Liver (tissue), 9 donors: Measurements from ENCODE around the gene GRID1. TPM values are rescaled to one million over a fixed set of nuclear protein-coding genes. Genes with fewer than 3 reads are reported as not detected.
A peak's percentile ranks its signal among the peaks of the same experiment; 100 is the strongest.

ENCODE experiments used
- DNase-seq: peaks from one replicate; pipeline ENCODE4 v3.0.0-alpha.2; 2017; ENCODE audit warnings: low spot score
- H3K27ac ChIP-seq, 2 donors: one replicate each; pipeline ENCODE4 v1.7.0; 2013; ENCODE audit warnings: inconsistent platforms in 2 of 2, low read length in 2 of 2, control low read depth in 1 of 2, low read depth in 1 of 2, mild to moderate bottlenecking in 1 of 2
- H3K27me3 ChIP-seq, 4 donors: one replicate each; pipeline versions ENCODE4 v1.6.1 to v1.7.0; 2013; ENCODE audit warnings: low read length in 3 of 4, inconsistent platforms in 1 of 4, mild to moderate bottlenecking in 1 of 4, moderate library complexity in 1 of 4; ENCODE audit not compliant: control insufficient read depth in 4 of 4, insufficient read depth in 4 of 4
- H3K36me3 ChIP-seq, 4 donors: one replicate each; pipeline versions ENCODE4 v1.6.1 to v1.7.0; 2013; ENCODE audit warnings: low read length in 3 of 4, mild to moderate bottlenecking in 3 of 4, low read depth in 1 of 4, moderate library complexity in 1 of 4; ENCODE audit not compliant: control insufficient read depth in 4 of 4, insufficient read depth in 3 of 4
- H3K4me1 ChIP-seq, 4 donors: one replicate each; pipeline versions ENCODE4 v1.6.1 to v1.7.0; 2013; ENCODE audit warnings: low read length in 3 of 4, mild to moderate bottlenecking in 3 of 4, moderate library complexity in 1 of 4; ENCODE audit not compliant: control insufficient read depth in 4 of 4, insufficient read depth in 4 of 4
- H3K4me3 ChIP-seq, 3 donors: one replicate each; pipeline versions ENCODE4 v1.6.1 to v1.7.0; 2013; ENCODE audit warnings: low read length in 3 of 3, control low read depth in 1 of 3, low read depth in 1 of 3, mild to moderate bottlenecking in 1 of 3
- H3K9ac ChIP-seq, 2 donors: one replicate each; pipeline ENCODE4 v1.7.0; 2013; ENCODE audit warnings: low read length in 2 of 2, mild to moderate bottlenecking in 2 of 2, moderate library complexity in 2 of 2, control low read depth in 1 of 2, low read depth in 1 of 2
- H3K9me3 ChIP-seq, 4 donors: one replicate each; pipeline versions ENCODE4 v1.6.1 to v1.7.0; 2013; ENCODE audit warnings: low read length in 3 of 4; ENCODE audit not compliant: control insufficient read depth in 4 of 4
- ATF3 ChIP-seq: IDR thresholded peaks from 2 replicates; pipeline ENCODE4 v1.6.1; 2016; ENCODE audit warnings: antibody characterized with exemption
- CTCF ChIP-seq: fragments of 150-350 bp; IDR thresholded peaks from 2 replicates; pipeline ENCODE4 v1.5.1; 2017; ENCODE audit warnings: improper control_type of control experiment, low read depth, low read length; ENCODE audit not compliant: missing input control
- EGR1 ChIP-seq, 2 donors: IDR thresholded peaks; 2 replicates each; pipeline ENCODE4 v1.6.1; 2016 to 2018; ENCODE audit warnings: antibody characterized with exemption in 2 of 2, low read depth in 2 of 2
- FOXA2 ChIP-seq: IDR thresholded peaks from 2 replicates; pipeline ENCODE4 v1.6.1; 2016; ENCODE audit warnings: antibody characterized with exemption
- GABPA ChIP-seq, 2 donors: IDR thresholded peaks in 1 of 2; conservative IDR thresholded peaks in 1 of 2; 2 replicates each; pipeline ENCODE4 v1.6.1; 2016; ENCODE audit warnings: antibody characterized with exemption in 2 of 2, mild to moderate bottlenecking in 1 of 2, moderate library complexity in 1 of 2
- HNF4A ChIP-seq, 2 donors: conservative IDR thresholded peaks; 2 replicates each; pipeline ENCODE4 v1.6.1; 2016; ENCODE audit warnings: antibody characterized with exemption in 2 of 2, mild to moderate bottlenecking in 2 of 2
- MAX ChIP-seq: IDR thresholded peaks from 2 replicates; pipeline ENCODE4 v1.6.1; 2016; ENCODE audit warnings: antibody characterized with exemption
- REST ChIP-seq: IDR thresholded peaks from 2 replicates; pipeline ENCODE4 v1.6.1; 2016; ENCODE audit warnings: antibody characterized with exemption, mild to moderate bottlenecking
- RXRA ChIP-seq, 2 donors: IDR thresholded peaks; 2 replicates each; pipeline ENCODE4 v1.6.1; 2017 to 2018; ENCODE audit warnings: antibody characterized with exemption in 2 of 2, mild to moderate bottlenecking in 1 of 2
- SP1 ChIP-seq: IDR thresholded peaks from 2 replicates; pipeline ENCODE4 v1.6.1; 2018; ENCODE audit warnings: antibody characterized with exemption, mild to moderate bottlenecking
- ZBTB33 ChIP-seq: IDR thresholded peaks from 2 replicates; pipeline ENCODE4 v1.6.1; 2016; ENCODE audit warnings: antibody characterized with exemption
- WGBS: extraction: QIAGEN DNeasy Blood & Tissue Kit; methylation state at CpG from one replicate; pipeline ENCODE4 v1.1.7; 2013; 5-methylcytosine and 5-hydroxymethylcytosine counted together
- polyA plus RNA-seq, 2 donors: library from polyadenylated mRNA; stranded (reverse) in 1 of 2; unstranded in 1 of 2; fragments of 200-250 nt in 1 of 2; fragments of >200 nt in 1 of 2; fragmentation: Nextera tagmentation in 1 of 2; extraction: Ambion mirVana in 1 of 2; gene quantifications; one replicate each; pipeline versions ENCODE4 v1.2.1 to v1.2.3, GENCODE V29; 2013 to 2015
- total RNA-seq, 2 donors: library from RNA; depleted of rRNA; stranded (reverse); fragments of >200 nt; gene quantifications; one replicate each; pipeline ENCODE4 v1.2.3, GENCODE V29; 2014
- donor health status: healthy.
- donor health status: healthy.
- donor health status: healthy.
- donor health status: healthy.
- donor health status: healthy.

The GRID1 gene
- total and polyA plus RNA-seq, 4 donors: 0.09 to 0.17 (median 0.14) TPM; not detected in 1

GRCh38 chr10:85651497-85651882 is 715.1 kb downstream of the GRID1 start:
- H3K36me3 ChIP-seq: no peaks in the 10 kb centered on the region
- H3K27me3 ChIP-seq: no peaks in the 10 kb centered on the region
- no peak overlapping the region for H3K27ac ChIP-seq
- H3K9me3 ChIP-seq: no peaks in the 10 kb centered on the region
- 67% methylated on average over 2 of the region's 2 CpGs for WGBS
- no peaks in the 10 kb centered on the region for H3K4me1 ChIP-seq
- H3K4me3 ChIP-seq: no peak overlapping the region
- no peak for DNase-seq
- TF ChIP-seq ZBTB33 (no peak), REST (no peak), RXRA (IDR thresholded peaks at IDR 0.05) (peak in 1 of 2 donors; percentile 61)
- H3K9ac ChIP-seq: no peak overlapping the region

- DNase-seq: no peak
- Histone ChIP-seq H3K27me3 (no peaks in the 10 kb centered on the region), H3K4me1 (no peaks in the 10 kb centered on the region), H3K9ac (no peak overlapping the region), H3K9me3 (no peaks in the 10 kb centered on the region), H3K27ac (no peak overlapping the region), H3K4me3 (no peak overlapping the region), H3K36me3 (no peaks in the 10 kb centered on the region)
- TF ChIP-seq FOXA2 (no peak), MAX (no peak), CTCF (no peak), RXRA (IDR thresholded peaks at IDR 0.05) (no peak), ATF3 (no peak)
- WGBS: 79% methylated on average over 1 of the region's 1 CpG
Measured at GRCh38 chr10:85650791-85651496, 715.7 kb downstream of the GRID1 start.

GRCh38 chr10:85649461-85649860 is 717.1 kb downstream of the GRID1 start:
- Histone ChIP-seq H3K36me3 (no peaks in the 10 kb centered on the region), H3K27ac (no peak overlapping the region), H3K27me3 (no peaks in the 10 kb centered on the region), H3K4me3 (no peak overlapping the region), H3K9me3 (no peaks in the 10 kb centered on the region), H3K4me1 (no peaks in the 10 kb centered on the region), H3K9ac (no peak overlapping the region)
- DNase-seq: no peak
- WGBS: 70% methylated on average over 4 of the region's 4 CpGs
- TF ChIP-seq SP1: no peak
- no peak for TF ChIP-seq EGR1 (IDR thresholded peaks at IDR 0.05; ENCODE audit: low read depth in 2 of 2)
- no peak for TF ChIP-seq MAX
- no peak for TF ChIP-seq ZBTB33
- no peak for TF ChIP-seq HNF4A (conservative IDR thresholded peaks at IDR 0.05)
- no peak for TF ChIP-seq GABPA (IDR thresholded peaks at IDR 0.05 in 1 of 2, conservative IDR thresholded peaks at IDR 0.05 in 1 of 2)
- TF ChIP-seq REST: no peak
